Medulla oblongata (tissue), 1 donor: ENCODE data around the gene SFTPB.
"Not testable (repeated sequence)": the region's sequence is repeated elsewhere in the genome, so short reads cannot be mapped to it uniquely, and the experiment has no call there.

Experiments
- DNase-seq: peaks from one replicate; pipeline ENCODE4 v3.0.0-alpha.2; 2015; ENCODE audit errors: extremely low spot score

Gene SFTPB

DNA sequence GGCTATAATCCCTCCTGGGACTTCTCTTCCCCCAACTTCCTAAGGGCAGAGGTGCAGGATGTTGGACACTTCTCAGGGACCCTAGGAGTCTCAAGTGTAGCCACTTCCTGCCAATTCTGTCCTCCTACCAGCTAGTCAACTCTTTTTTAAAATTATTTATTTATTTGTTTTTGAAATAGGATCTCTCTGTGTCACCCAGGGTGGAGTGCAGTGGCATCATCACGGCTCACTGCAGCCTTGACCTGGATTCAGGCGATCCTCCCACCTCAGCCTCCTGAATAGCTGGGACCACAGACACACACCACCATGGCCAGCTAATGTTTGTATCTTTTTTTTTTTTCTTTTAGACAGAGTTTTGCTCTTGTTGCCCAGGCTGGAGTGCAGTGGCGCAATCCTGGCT lies 11.5 kb downstream of the SFTPB start:
- no peak for DNase-seq

DNA sequence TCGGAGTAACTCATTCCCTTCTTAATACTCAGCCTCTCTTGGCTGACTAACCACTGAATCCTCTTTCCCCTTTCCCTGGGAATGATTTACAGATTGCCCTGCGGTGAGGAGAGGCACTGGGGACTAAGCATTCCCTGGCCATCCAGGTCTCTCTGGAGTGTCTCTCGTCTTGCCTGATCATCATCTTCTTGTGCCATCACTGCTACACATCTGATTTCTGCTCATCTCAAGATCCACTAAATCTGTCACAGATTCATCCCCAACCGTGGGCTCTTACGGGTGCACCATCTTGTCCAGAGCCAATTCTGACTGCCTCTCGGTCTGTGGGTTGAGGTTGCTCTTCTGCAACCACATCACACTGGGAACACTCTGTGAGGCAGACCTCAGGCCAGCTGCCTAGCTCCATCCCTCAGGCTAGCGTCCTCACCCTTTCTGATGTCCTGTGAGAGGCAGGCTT lies 12.0 kb downstream of the SFTPB start:
- DNase-seq, result no peak

DNA sequence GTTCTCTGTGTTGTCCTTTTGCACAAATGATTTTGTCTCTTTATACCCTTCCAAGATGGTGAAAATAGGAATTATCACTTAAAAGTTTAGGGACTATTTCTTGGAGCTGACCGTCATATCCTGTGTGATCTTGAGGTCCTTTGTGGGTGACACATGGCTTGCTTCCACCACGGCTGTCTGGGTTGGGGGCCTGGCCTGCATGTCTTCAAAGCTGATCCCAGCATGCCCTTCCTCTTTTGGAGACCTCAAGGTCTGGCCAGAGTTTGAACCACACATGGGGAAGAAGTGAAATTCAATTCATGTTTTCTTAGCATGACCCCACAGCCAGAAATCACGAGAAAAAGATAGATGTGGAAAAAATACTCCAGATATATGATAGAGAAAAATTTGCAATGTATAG lies 14.0 kb downstream of the SFTPB start:
- DNase-seq, result peak; percentile 65

DNA sequence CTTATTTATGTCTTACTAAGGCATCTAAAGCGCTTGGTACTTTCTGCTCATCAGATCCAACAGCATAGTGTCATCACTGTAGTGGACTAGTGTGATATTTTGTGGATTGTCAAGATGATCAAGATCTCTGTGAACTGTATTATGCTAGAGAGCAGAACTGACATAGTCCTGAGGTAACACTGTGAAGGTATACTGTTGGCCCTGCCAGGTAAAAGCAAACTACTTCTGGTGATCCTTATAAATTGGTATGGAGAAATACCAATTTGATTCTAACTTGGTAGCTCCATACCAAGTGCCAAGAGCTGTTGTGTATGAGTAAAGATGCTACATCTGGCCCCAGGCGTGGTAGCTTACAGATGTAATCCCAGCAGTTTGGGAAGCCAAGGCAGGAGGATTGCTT lies 15.9 kb downstream of the SFTPB start:
- DNase-seq, result no peak

DNA sequence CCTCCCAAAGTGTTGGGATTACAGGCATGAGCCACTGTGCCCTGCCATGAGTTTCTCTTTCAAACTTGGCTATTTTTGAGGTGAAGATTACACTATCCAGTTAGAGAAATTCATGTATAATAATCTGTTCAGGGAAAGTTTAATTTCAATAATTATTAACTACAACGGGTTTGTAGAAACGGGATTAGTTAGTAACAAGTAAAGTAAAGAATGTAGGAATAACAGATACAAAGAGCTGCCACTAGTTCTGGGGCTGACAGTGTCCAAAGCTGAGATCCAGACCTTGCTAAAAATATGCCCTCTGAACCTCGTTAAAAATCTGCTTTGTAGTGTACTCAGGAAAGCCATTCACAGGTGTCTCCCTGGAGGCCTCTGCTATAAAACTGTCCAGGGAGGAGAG lies 16.9 kb downstream of the SFTPB start:
- no peak for DNase-seq

DNA sequence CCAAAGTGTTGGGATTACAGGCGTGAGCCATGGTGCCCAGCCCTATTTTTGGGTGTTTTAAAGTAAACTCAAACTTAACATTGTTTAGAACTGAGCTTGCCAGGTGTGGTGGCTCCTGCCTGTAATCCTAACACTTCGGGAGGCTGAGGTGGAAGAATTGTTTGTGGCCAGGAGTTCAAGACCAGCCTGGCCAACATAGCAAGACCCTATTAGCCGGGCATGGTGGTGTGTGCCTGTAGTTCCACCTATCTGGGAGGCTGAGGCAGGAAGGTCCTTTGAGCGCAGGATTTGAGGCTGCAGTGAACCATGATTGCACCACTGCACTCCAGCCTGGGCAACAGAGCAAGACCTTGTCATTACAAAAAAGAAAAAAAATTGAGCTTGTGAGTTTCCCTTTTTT lies 17.5 kb downstream of the SFTPB start:
- DNase-seq, result no peak

DNA sequence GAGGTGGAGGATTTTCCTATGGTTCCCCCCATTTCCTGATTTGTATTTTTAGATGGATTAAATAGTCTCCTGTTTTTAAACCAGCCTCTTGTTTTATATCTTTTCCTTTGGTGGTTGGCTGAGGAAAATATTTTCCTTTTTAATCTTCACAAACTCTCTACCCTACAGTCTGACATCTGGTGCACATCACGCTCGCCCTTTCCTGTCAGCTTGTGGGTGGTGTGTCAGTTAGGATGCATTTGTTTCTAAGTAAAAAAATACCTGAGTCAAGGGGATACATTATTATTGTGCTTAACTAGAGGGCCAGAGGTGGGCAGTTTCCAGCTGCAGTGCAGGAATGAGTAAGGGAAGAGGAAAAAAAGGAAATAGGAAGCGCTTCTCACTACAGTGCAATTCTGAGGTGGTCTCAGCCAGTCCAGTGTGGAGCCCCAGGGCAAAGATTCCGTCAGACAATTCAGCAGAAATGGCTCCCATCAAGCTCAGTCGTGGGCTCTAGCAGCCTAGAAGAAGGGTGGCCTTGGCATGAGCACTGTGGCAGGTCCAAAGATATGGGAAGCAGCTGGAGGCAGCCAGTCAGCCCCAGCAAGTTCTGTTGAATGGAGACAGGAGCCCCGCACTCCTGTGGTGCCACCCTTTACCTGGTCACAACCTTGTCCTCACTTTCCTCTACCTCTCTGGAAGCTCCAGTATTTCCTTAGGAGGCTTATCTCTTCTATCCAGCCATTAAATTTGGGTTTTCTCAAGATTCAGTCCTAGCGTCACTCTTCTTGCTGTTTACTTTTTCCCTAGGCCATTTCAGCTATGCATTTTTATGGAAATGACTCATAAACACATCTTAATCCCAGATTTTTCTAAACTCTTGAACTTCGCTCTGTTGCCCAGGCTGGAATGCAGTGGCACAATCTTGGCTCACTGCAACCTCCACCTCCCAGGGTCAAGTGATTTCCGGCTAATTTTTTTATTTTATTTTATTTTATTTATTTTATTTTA lies 18.5 kb downstream of the SFTPB start:
- DNase-seq, result no peak

DNA sequence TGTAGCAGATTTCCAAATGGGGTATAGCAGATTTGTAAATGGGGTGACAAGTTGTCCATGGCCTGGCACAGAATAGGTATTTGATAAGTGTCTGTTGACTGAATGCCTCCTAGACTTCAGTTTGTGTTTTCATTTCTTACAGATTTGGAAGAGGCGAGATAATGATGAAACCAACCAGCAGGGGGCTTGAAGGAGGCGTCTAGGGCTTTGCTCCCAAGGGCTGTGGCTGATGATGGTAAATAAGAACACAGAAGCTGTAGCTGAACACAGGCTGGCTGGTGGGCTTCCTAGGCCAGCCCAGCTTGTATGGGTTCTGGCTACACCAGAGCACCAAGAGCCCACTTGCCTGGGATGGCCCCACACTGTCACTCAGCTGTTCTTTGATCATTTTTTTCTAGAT lies 19.4 kb downstream of the SFTPB start:
- DNase-seq, result peak; percentile 14

DNA sequence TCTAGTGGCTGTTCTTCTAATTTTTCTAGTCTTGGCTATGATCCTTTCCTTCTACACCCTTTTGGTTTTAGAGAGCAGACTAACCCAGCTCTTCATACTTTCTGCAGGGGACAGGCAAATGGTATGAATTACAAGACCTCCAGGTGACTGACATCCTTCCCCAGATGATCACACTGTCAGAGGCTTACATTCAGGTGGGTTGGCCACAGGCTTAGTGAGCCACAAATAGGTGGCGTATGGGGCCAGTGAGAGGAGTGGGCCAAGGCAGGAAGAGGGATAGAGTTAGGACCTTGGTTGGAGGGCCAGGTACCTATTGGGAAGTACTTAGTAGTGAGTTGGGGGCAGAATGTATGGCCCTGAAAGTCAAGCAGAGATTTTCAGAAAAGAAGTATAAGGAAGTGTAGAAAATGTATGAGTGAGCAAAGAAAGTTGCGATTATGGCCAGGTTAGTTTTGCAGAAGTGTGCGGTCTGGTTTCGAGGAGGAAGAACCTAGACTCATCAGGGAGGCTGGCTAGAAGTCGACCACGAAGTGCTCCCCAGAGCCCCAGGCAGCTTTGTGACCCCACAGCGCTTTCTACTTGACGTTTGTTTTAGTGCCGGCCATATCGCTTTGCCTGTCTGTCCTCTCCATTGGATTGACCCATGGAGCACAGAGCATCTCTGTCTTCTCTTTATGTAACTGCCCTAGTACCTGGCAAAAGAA lies 20.0 kb downstream of the SFTPB start:
- DNase-seq, result peak; percentile 50

DNA sequence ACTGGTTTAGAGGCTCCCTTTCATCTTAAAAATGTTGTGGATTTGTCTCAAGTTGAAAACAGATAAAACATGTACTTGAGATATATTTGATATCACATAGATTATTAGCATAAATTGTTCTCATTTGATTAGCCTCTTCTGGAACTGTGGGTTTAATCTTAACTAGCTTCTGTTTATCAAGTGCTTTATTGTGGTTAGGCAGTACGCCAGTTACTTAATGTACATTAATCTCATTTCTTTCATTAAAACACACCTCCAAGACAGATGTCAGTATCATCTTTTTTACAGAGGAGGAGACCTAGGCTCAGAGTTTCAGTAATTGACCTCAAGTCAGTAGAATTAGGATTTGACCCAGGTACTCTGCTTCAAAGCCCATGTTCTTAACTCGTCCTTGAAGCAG lies 21.8 kb downstream of the SFTPB start:
- no peak for DNase-seq

DNA sequence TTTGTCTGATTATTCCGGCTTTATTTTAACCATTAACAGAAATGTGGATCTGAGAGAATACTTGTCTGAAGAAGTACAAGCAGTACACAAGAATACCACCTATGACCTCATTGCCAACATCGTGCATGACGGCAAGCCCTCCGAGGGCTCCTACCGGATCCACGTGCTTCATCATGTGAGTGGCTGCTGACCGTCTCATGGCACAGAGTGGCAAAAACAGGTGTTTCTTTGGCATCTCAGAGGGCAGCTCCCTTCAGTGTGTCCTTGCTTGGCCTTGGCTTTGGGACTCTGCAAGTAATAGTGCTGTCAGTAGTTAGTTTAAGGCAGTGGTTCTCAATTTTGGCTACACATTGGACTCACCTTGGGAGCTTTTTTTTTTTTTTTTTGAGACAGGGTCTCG lies 23.1 kb downstream of the SFTPB start:
- DNase-seq, result no peak

DNA sequence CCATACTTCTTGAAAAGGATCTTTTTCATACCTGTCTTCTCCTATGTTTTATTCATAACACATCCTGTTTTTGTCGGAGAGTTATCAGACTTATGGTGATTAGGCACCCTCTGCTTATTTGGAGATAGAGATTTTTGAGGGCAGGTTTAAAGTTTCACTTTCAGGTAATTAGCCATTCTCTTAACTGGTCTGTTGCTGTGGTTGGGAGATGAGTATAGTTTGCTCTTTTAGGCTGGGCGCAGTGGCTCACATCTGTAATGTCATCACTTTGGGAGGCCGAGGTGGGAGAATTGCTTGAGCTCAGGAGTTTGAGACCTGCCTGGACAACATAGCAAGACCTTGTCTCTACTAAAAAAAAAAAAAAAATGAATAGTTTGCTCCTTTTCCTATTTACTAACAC lies 25.3 kb downstream of the SFTPB start:
- DNase-seq, result no peak

DNA sequence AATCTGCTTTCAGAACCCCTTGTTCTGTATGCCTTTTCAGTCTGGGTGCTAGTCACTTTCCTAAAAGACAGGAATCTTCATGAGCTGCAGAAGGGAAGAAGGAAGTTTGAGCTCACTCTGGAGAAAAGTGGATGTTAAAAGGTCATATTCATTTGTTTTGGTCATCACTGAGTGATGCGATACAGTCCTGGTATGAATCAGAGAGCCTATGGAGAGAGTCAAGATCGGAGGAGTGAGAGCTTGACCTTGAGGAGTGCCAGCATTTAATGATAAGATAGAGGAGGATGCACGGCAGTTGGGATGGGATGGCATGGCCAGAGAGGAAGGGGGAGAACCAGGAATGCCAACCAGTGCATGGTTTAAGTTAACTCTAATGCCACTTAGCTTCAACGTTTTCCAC lies 32.4 kb downstream of the SFTPB start:
- no peak for DNase-seq

DNA sequence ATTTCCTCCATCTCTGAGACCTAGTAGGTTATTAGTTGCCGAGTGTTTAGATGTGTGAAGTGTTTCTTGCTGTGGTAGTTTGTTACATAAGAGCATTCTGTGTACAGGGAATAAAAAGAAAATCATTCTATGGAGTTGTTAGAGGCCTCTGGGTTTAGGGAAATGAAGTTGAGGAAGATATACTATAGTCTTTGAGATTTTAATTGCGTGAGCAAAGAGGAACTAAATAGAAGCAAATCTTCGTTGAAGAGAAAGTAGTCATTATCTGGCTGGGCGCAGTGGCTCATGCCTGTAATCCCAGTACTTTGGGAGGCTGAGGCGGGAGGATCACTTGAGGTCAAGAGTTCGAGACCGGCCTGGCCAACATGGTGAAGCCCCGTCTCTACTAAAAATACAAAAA lies 33.0 kb downstream of the SFTPB start:
- no peak for DNase-seq

DNA sequence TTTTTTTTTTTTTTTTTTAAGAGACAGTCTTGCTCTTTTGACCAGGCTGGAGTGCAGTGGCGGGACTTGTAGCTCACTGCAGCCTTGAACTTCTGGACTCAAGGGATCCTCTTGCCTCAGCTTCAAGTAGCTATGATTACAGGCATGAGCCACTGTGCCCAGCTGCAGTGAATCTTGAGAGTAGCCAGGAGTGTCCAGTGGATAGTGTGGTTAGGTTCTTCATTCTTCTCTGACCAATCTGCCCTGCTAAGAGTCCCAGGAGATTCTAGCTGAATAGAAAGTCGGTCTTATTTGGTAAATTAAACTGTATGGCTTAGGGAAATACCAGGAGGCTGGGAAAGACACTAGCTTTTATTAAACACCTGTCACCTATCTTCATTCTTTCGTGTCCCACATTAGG lies 36.7 kb downstream of the SFTPB start:
- DNase-seq, result no peak

DNA sequence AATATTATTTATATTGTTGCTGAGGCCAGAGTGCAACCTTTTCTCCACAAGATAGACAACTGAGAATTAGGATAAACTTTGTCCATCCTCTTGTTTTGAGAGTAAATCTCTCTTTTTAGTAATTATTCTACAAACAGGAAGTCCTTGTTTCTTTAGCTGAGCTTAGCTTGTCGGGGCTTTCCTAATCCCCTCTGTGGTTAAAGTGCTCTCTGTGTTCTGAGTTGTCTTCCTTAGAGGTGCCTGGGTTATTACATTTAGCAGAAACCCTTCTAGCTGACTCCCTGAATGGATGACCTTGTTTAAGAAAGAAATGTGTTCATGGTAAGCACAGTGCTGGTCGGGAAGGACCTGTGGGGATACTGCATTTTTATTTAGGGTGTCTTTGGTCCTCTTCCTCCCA lies 39.3 kb downstream of the SFTPB start:
- no peak for DNase-seq

DNA sequence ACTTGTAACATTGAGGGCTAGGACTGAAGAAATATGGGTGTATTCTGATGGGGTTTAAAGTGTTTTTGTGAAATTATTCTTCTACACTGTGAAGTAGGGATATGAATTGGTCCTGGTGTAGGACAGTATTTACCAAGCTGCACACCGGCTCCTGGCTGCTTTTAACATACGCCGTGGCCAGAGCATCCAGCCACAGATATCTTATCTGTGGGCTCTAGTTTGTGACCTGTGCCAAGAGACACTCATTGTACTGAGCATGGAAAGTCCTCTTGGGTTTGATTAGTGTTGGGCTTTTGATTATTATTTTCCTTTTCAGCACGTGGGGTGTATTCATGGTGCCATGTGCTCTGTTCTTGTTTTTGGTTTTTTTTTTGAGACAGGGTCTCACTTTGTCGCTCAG lies 44.0 kb downstream of the SFTPB start:
- DNase-seq, result no peak

DNA sequence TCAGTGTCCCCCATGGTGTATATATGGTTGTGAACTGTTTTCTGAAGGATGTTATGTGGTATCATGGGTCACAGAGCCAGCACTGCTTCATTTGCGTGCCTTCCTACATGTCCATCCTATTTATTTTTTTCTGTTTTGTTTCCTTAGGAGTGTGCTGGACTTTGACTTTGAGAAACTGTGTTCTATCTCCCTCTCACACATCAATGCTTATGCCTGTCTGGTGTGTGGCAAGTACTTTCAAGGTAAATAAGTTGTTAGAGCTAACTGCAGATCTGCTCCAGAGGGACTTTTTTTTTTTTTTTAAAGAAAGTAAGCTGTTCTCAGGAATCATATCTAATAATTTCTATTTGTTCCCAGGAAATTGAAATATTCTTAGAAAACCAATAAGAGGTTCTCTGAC lies 46.7 kb downstream of the SFTPB start:
- DNase-seq, result no peak

DNA sequence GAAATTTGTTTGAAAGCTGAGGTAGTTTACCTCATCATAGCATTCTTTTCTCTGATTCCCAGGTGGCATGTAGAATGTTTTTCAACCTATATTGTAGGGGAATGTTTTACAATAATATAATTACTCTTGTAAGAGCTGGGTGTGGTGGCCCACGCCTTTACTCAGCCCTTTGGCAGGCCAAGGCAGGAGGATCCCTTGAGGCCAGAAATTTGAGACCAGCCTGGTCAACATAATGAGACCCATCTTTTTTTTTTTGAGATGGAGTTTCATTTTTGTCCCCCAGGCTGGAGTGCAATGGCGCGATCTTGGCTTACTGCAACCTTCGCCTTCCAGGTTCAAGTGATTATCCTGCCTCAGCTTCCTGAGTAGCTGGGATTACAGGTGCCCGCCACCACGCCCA lies 48.4 kb downstream of the SFTPB start:
- DNase-seq, result no peak

DNA sequence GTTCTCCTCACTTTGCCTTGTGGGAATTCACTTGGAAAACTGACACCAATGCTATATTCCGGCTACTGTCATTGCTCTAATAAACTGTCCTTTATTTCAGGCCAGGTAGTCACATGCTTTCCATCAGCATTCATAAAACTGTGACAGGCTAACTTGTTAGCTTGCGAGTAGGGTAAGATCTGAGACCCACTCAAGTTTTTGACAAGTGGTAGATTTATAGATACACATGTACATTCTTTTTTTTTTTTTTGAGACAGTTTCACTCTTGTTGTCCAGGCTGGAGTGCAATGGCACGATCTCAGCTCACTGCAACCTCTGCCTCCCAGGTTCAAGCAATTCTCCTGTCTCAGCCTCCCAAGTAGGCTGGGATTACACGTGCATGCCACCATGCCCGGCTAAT lies 50.3 kb downstream of the SFTPB start:
- DNase-seq, result not testable (repeated sequence)

DNA sequence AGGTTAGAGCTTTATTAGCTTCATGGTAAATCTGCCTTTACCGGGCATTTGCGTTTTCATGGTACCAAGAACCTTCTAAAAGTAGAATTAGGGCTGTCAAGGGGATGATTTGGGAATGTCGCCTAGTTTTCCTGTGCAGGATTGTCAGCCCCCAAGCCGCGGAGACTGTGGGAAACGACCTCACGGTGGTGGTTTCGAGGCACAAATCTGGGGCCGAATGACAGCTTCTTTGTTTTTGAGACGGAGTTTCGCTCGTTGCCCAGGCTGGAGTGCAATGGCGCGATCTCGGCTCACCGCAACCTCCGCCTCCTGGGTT lies 52.6 kb downstream of the SFTPB start:
- no peak for DNase-seq

DNA sequence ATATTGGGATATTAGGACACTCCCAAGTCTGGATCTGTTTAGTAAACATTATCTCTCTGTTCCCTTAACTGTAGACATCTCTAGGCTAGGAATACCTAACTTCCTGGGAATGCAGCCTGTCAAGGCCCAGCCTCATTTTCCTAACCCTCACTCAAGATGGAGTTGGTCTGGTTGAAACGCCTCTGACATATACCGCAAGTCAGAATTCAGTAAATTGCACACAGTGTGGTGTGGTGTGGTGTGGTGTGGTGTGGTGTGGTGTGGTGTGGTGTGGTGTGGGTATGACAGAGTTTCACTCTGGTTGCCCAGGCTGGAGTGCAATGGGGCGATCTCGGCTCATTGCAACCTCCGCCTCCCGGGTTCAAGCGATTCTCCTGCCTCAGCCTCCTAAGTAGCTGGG lies 53.2 kb downstream of the SFTPB start:
- not testable (repeated sequence) for DNase-seq
